GM13976 (cell line): Measurements from ENCODE around the gene PADI6.

Source experiments
- DNase-seq: peaks from one replicate; pipeline ENCODE4 v3.0.0; 2012; ENCODE audit warnings: low spot score
- in situ Hi-C: fragments of 300-500 bp; cut with MboI; formaldehyde crosslinking; loops from one replicate; pipeline ENCODE4 v1.12.0; 2022; ENCODE audit warnings: low sequenced_read_pairs, mixed read lengths, inconsistent platforms; ENCODE audit not compliant: unreplicated experiment
- TF ChIP-seq, protein P1 (sequence below): IDR thresholded peaks from 2 replicates; pipeline ENCODE4 v1.5.1; 2012; ENCODE audit warnings: borderline replicate concordance, mild to moderate bottlenecking; ENCODE audit not compliant: insufficient read depth; ENCODE audit errors: extremely low read depth, missing control alignments, control extremely low read depth

Gene PADI6

DNA sequence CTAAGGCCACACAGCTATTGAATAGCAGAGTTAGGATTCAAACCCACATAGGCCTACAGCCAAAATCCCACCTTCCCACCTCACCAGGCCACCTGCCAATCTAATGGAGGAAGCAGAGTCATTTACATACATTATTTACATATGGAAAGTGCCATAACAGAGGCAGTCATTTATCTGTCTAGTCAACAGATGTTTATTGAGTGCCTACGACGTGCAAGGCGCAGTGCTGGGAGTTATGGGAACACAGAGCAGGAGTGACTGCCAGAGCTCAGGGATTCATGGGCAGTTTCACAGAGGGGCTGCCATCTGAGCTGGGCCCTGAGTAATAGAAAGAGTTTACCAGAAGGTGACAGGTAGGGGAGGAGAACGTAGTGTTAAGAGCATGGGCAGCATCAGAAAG is 10.3 kb upstream of the PADI6 start:
- no peak for DNase-seq
- TF ChIP-seq, protein P1, sequence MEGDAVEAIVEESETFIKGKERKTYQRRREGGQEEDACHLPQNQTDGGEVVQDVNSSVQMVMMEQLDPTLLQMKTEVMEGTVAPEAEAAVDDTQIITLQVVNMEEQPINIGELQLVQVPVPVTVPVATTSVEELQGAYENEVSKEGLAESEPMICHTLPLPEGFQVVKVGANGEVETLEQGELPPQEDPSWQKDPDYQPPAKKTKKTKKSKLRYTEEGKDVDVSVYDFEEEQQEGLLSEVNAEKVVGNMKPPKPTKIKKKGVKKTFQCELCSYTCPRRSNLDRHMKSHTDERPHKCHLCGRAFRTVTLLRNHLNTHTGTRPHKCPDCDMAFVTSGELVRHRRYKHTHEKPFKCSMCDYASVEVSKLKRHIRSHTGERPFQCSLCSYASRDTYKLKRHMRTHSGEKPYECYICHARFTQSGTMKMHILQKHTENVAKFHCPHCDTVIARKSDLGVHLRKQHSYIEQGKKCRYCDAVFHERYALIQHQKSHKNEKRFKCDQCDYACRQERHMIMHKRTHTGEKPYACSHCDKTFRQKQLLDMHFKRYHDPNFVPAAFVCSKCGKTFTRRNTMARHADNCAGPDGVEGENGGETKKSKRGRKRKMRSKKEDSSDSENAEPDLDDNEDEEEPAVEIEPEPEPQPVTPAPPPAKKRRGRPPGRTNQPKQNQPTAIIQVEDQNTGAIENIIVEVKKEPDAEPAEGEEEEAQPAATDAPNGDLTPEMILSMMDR, result no peak
- in situ Hi-C loops, result no loop called here

DNA sequence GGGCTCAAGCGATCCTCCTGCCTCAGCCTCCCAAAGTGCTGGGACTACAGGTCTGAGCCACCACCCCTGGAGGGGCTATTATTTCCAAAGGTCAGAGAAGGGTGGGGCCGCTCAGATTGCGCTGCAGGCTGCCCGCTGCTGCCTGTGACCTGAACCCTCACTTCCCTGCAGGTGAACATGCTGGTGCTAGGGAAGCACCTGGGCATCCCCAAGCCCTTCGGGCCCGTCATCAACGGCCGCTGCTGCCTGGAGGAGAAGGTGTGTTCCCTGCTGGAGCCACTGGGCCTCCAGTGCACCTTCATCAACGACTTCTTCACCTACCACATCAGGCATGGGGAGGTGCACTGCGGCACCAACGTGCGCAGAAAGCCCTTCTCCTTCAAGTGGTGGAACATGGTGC is 8.6 kb upstream of the PADI6 start:
- in situ Hi-C loops, result no loop called here
- TF ChIP-seq, protein P1, result no peak
- no peak for DNase-seq

GRCh38 chr1:17363771-17364170 is 8.2 kb upstream of the PADI6 start:
- DNase-seq, result no peak
- in situ Hi-C loops, result no loop called here
- TF ChIP-seq, protein P1, result no peak

DNA sequence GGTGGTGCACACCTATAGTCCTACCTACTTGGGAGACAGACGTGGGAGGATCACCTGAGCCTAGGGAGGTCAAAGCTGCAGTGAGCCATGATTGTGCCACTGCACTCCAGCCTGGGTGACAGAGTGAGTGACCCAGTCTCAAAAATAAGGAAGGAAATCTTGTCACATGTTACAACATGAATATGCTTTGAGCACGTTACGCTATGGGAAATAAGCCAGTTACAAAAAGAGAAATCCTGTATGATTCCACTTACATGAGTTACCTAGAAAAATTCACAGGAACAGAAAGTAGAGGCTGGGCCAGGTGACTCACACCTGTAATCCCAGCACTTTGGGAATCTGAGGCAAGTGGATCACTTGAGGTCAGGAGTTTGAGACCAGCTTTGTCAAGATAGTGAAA is 6.7 kb upstream of the PADI6 start:
- in situ Hi-C loops, result no loop called here
- TF ChIP-seq, protein P1, result no peak
- DNase-seq, result no peak

DNA sequence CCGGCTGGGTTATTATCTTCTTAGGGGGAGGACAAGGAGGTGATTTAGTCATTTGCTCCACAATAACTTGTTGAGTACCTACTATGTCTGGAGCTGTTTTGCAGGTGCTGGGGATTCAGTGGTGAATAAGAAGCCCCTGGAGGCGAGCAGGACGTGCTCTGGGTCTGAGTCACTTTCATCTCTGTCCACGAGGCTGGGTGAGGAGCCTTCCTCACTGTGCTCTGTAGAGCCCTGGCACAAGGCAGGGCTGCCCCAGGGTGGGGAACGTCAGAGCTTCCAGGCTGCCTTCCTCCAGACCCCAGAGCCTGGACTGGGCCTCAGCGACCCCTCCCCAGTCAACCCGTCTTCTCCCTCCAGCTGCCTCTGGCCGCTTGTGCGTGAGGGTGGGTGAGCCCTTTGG is 2.5 kb upstream of the PADI6 start:
- TF ChIP-seq, protein P1, result no peak
- DNase-seq, result no peak
- in situ Hi-C loops, result no loop called here

DNA sequence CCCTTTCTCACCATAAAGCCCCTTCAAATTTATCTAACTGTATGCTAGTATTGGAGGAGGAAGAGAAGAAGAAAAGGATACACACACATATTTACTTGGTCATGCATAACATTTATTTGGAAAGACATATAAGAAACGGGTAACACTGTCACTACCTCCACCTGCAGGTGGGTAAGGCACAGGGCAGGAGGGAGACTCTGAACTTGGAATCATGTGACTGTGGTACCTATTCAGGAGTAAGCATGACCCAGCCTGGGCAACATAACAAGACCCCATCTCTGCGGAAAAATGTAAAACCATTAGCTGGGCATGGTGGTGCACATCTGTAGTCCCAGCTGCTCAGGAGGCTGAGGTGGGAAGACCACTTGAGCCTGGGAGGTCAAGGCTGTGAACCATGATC is 1.4 kb upstream of the PADI6 start:
- DNase-seq, result no peak
- TF ChIP-seq, protein P1, result no peak
- in situ Hi-C loops, result no loop called here

DNA sequence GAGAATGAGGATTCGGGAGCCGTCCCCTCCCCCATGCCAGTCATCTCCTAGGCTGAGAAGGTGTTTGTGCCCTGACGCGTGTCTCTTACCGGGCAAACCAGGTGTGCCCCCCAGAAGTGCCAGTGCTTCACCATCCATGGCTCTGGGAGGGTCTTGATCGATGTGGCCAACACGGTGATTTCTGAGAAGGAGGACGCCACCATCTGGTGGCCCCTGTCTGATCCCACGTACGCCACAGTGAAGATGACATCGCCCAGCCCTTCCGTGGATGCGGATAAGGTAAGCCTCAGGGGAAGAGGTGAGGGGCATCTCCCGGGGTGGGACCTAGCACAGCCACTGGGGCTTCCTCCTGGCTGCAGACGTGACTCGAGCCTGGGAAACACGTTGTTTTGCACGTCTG is 959 bp downstream of the PADI6 start:
- in situ Hi-C loops, result no loop called here
- no peak for DNase-seq
- TF ChIP-seq, protein P1, result no peak
